Adrenal gland (tissue), 5 donors: Measurements from ENCODE around the gene FGF14.

Source experiments
- POLR2A ChIP-seq, 2 donors: fragments of 450-650 bp; IDR thresholded peaks; one replicate each; pipeline ENCODE4 v1.6.1; 2017; ENCODE audit warnings: antibody characterized with exemption in 2 of 2, mild to moderate bottlenecking in 2 of 2, moderate library complexity in 1 of 2
- TF ChIP-seq, protein P1 (sequence below), 6 experiments: fragments of 450-650 bp in 4 of 6; fragments of 200-600 bp in 2 of 6; sonication (generic) in 1 of 6; IDR thresholded peaks; 1 replicate in 5 of 6; 2 replicates in 1 of 6; pipeline versions ENCODE4 v1.5.1 to v1.8.0; 2016 to 2021; ENCODE audit warnings: antibody characterized with exemption in 6 of 6, mild to moderate bottlenecking in 2 of 6, moderate library complexity in 1 of 6
- donor health status: DM: no; HTN: no; CAD: no.

DNA sequence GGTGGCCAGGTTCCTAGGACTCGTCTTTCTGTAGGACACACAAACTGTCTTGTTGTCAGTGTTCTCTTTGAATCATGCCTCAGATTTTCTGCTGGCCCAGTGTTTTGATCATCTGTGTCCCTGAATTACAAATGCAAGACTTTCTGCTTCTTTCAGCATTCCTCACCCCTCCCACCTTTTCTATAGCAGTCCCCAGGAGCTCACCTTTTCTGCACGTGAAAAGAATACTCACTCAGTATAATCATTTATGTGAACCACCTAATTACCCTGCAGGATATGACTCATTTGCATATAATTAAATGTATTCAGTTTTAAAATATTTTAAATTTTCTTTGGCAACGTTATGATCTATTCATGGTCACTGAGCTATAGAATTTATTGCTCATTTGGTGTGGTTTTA, 560.1 kb downstream of the FGF14 start:
- TF ChIP-seq, protein P1, sequence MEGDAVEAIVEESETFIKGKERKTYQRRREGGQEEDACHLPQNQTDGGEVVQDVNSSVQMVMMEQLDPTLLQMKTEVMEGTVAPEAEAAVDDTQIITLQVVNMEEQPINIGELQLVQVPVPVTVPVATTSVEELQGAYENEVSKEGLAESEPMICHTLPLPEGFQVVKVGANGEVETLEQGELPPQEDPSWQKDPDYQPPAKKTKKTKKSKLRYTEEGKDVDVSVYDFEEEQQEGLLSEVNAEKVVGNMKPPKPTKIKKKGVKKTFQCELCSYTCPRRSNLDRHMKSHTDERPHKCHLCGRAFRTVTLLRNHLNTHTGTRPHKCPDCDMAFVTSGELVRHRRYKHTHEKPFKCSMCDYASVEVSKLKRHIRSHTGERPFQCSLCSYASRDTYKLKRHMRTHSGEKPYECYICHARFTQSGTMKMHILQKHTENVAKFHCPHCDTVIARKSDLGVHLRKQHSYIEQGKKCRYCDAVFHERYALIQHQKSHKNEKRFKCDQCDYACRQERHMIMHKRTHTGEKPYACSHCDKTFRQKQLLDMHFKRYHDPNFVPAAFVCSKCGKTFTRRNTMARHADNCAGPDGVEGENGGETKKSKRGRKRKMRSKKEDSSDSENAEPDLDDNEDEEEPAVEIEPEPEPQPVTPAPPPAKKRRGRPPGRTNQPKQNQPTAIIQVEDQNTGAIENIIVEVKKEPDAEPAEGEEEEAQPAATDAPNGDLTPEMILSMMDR (IDR thresholded peaks at IDR 0.05), result no peak
- no peak for TF ChIP-seq POLR2A (IDR thresholded peaks at IDR 0.05)
